Tibial nerve (tissue), 3 donors: ENCODE data around the gene BRMS1.

Source experiments
- POLR2A ChIP-seq, 2 donors: fragments of 450-650 bp; IDR thresholded peaks; one replicate each; pipeline ENCODE4 v1.6.1; 2017; ENCODE audit warnings: antibody characterized with exemption in 2 of 2, mild to moderate bottlenecking in 2 of 2, moderate library complexity in 2 of 2
- TF ChIP-seq, protein P1 (sequence below), 5 experiments: fragments of 200-600 bp in 3 of 5; fragments of 450-650 bp in 2 of 5; sonication (generic) in 3 of 5; IDR thresholded peaks; one replicate each; pipeline ENCODE4 v1.5.1; 2016 to 2019; ENCODE audit warnings: antibody characterized with exemption in 5 of 5, mild to moderate bottlenecking in 3 of 5, moderate library complexity in 2 of 5

DNA sequence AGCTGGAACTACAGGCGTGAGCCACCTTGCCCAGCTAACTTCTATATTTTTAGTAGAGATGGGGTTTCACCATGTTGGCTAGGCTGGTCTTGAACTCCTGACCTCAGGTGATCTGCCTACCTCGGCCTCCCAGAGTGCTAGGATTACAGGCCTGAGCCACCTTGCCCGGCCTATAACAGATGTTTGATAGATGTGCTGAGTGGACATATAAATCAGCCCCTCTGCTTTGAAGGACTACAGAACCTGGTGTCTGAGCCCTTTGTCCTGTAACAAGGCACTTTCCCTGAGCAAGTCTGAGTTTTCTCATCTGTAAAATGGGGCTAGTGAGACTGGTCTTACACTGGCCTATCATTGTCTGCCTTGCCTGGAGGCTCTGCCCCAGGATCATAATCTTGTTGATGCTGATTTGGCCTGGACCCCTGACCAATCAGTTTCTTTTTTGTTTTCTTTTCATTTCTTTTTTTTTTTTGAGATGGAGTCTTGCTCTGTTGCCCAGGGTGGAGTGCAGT is 15.7 kb downstream of the BRMS1 start:
- TF ChIP-seq, protein P1, sequence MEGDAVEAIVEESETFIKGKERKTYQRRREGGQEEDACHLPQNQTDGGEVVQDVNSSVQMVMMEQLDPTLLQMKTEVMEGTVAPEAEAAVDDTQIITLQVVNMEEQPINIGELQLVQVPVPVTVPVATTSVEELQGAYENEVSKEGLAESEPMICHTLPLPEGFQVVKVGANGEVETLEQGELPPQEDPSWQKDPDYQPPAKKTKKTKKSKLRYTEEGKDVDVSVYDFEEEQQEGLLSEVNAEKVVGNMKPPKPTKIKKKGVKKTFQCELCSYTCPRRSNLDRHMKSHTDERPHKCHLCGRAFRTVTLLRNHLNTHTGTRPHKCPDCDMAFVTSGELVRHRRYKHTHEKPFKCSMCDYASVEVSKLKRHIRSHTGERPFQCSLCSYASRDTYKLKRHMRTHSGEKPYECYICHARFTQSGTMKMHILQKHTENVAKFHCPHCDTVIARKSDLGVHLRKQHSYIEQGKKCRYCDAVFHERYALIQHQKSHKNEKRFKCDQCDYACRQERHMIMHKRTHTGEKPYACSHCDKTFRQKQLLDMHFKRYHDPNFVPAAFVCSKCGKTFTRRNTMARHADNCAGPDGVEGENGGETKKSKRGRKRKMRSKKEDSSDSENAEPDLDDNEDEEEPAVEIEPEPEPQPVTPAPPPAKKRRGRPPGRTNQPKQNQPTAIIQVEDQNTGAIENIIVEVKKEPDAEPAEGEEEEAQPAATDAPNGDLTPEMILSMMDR (IDR thresholded peaks at IDR 0.05), result no peak
- no peak for TF ChIP-seq POLR2A (IDR thresholded peaks at IDR 0.05)
